Measurements from ENCODE around the gene AIFM1. TPM values are rescaled to one million over a fixed set of nuclear protein-coding genes. Genes with fewer than 3 reads are reported as not detected.
A peak's percentile ranks its signal among the peaks of the same experiment; 100 is the strongest.
"Not testable (repeated sequence)": the region's sequence is repeated elsewhere in the genome, so short reads cannot be mapped to it uniquely, and the experiment has no call there.

AIFM1 gene
- total RNA-seq, 2 donors from 2014 or later: 53.7 to 58.7 TPM

DNA sequence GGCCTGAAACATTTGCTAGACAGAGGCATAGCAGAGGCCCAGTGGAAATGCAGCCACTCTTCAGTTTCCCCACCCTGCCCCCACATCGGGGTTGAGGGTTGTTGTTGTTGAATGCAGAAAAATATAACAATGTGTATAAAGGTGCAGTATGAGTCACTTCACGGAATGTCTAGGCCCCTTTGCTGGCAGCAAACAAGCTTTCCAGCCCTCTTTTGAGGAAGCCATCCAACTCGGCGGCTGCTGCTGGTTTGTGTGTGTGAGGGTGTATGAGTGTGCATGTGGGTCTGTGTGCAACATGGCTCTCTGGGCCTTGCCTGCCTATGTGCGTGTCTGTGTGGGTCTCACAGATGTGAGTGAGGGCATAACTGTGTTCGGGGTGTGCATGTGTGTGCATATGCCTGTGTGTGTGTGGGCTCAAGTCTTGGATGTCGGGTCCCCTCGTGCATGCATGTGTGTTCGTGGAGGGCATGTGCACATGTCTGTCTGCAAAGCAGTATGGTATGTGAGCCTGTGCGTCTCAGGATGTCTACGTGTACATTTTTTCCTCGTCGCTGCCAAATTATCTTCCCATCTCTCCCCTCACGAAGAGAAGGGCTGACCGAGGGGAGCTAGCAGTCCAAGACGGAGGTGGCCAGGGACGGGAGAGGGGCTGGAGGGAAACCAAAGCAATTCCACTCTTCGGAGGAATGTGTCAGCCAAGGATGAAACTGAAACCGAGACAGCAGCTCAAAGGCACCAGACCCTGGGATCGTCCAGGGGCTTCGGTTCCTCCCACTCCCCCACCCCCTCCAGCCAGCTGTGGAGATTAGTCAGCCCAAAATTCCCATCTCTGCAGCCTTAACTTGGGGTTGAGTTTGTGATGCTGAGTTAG lies 47.0 kb downstream of the AIFM1 start:
- H3K27me3 Mint-ChIP-seq (ENCODE audit: insufficient read depth): peaks cover 52% of the 10 kb centered on the region
- no peak for DNase-seq
- no peaks in the 10 kb centered on the region for H3K9me3 ChIP-seq (ENCODE audit: control insufficient read depth, low read length)
- H3K4me1 Mint-ChIP-seq: peaks cover 14% of the 10 kb centered on the region
- H3K27ac Mint-ChIP-seq: no peak overlapping the region
- TF ChIP-seq CTCF (conservative IDR thresholded peaks at IDR 0.05): no peak
- no peak overlapping the region for H3K27ac ChIP-seq (ENCODE audit: low read depth, low read length)
- H3K4me1 ChIP-seq (ENCODE audit: control insufficient read depth, insufficient read depth, low read length): no peaks in the 10 kb centered on the region
- no peak overlapping the region for H3K9ac ChIP-seq (ENCODE audit: extremely low read depth, low read length, poor library complexity, severe bottlenecking)
- no peaks in the 10 kb centered on the region for H3K27me3 ChIP-seq (ENCODE audit: control insufficient read depth, insufficient read depth, low read length, poor library complexity, severe bottlenecking)
- peaks cover 7% of the 10 kb centered on the region for H3K36me3 Mint-ChIP-seq (ENCODE audit: low read depth)
- H3K36me3 ChIP-seq (ENCODE audit: control insufficient read depth, insufficient read depth, low read length): no peaks in the 10 kb centered on the region
- peaks cover 61% of the 10 kb centered on the region for H3K9me3 Mint-ChIP-seq
- no peak overlapping the region for H3K4me3 Mint-ChIP-seq
- H3K4me3 ChIP-seq (ENCODE audit: low read length): no peak overlapping the region
- 80% methylated on average over 6 to 20 of the region's 21 CpGs for whole genome bisulfite sequencing, 2 experiments (ENCODE audit: insufficient coverage in 1 of 2, insufficient read length in 1 of 2)

- 88 to 91% methylated on average over 4 to 7 of the region's 7 CpGs for WGBS, 2 experiments (ENCODE audit: insufficient coverage in 1 of 2, insufficient read length in 1 of 2)
These were observed 48.5 kb downstream of the AIFM1 start for GRCh38 chrX:130117166-130117565.

DNA sequence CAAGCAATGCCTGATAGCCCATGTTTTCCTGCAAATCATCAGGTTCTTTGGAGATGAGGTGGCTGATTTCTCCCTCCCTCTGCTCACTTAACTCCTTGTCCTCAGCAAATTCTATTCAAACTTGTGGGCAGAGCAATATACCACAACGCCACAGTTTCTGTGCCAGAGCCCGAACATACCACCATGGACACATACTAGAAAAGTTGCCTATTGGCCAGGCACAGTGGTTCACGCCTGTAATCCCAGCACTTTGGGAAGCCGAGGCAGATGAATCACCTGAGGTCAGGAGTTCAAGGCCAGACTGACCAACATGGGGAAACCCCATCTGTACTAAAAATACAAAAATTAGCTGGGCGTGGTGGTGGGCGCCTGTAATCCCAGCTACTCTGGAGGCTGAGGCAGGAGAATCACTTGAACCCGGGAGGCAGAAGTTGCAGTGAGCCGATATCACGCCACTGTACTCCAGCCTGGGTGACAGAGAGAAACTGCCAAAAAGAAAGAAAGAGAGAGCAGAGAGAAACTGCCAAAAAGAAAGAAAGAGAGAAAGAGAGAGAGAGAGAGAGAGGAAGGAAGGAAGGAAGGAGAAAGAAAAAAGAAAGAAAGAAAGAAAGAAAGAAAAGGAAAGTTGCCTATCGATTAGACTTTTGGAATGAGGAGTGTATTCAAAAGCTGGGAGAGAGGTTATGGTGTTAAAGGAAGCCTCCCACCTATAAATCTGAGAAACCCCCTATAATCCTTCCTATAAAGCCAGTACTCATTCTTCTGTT lies 50.3 kb downstream of the AIFM1 start:
- peaks cover 14% of the 10 kb centered on the region for H3K27me3 ChIP-seq (ENCODE audit: control insufficient read depth, insufficient read depth, low read length, poor library complexity, severe bottlenecking)
- not testable (repeated sequence) for H3K9ac ChIP-seq (ENCODE audit: extremely low read depth, low read length, poor library complexity, severe bottlenecking); H3K4me1 ChIP-seq (ENCODE audit: control insufficient read depth, insufficient read depth, low read length); H3K4me3 Mint-ChIP-seq; DNase-seq; H3K9me3 ChIP-seq (ENCODE audit: control insufficient read depth, low read length); H3K36me3 ChIP-seq (ENCODE audit: control insufficient read depth, insufficient read depth, low read length); H3K27ac Mint-ChIP-seq; H3K4me3 ChIP-seq (ENCODE audit: low read length); H3K27ac ChIP-seq (ENCODE audit: low read depth, low read length); H3K36me3 Mint-ChIP-seq (ENCODE audit: low read depth)
- peaks cover 62% of the 10 kb centered on the region for H3K27me3 Mint-ChIP-seq (ENCODE audit: insufficient read depth)
- H3K4me1 Mint-ChIP-seq: peaks cover 11% of the 10 kb centered on the region
- H3K9me3 Mint-ChIP-seq: peaks cover 55% of the 10 kb centered on the region
- WGBS, 2 experiments (ENCODE audit: insufficient coverage in 1 of 2, insufficient read length in 1 of 2): 85 to 100% methylated on average over 3 to 9 of the region's 10 CpGs

More at GRCh38 chrX:130117166-130117565, 48.5 kb downstream of the AIFM1 start:
- H3K4me1 ChIP-seq (ENCODE audit: control insufficient read depth, insufficient read depth, low read length): no peaks in the 10 kb centered on the region
- peak; percentile 19 for TF ChIP-seq CTCF (conservative IDR thresholded peaks at IDR 0.05)
- H3K9ac ChIP-seq (ENCODE audit: extremely low read depth, low read length, poor library complexity, severe bottlenecking): no peak overlapping the region
- Mint-ChIP-seq H3K27me3 (ENCODE audit: insufficient read depth) (peaks cover 58% of the 10 kb centered on the region), H3K9me3 (peaks cover 51% of the 10 kb centered on the region), H3K4me1 (peaks cover 12% of the 10 kb centered on the region), H3K4me3 (no peak overlapping the region), H3K27ac (no peak overlapping the region), H3K36me3 (ENCODE audit: low read depth) (no peaks in the 10 kb centered on the region)
- no peaks in the 10 kb centered on the region for H3K36me3 ChIP-seq (ENCODE audit: control insufficient read depth, insufficient read depth, low read length)
- no peak overlapping the region for H3K4me3 ChIP-seq (ENCODE audit: low read length)
- no peak overlapping the region for H3K27ac ChIP-seq (ENCODE audit: low read depth, low read length)
- no peak for DNase-seq
- no peaks in the 10 kb centered on the region for H3K9me3 ChIP-seq (ENCODE audit: control insufficient read depth, low read length)
- peaks cover 2% of the 10 kb centered on the region for H3K27me3 ChIP-seq (ENCODE audit: control insufficient read depth, insufficient read depth, low read length, poor library complexity, severe bottlenecking)
